K562 (cell line): ENCODE measurements around the gene GSKIP. TPM values are rescaled to one million over a fixed set of nuclear protein-coding genes. Genes with fewer than 3 reads are reported as not detected.

ENCODE experiments used
- ATAC-seq: fragments of 200-7000 bp; cut with Tn5 transposase; 3 replicates; pipeline ENCODE4 v1.9.1; 2020; ENCODE audit warnings: moderate library complexity
- BruUV-seq: library from RNA; stranded (reverse); fragments of 400-500 nt; replicated peaks from 2 replicates; lab custom pipeline; 2021; lab: Mats Ljungman, UMichigan
- CTCF ChIA-PET: fragments of 300-600 bp; formaldehyde crosslinking; extraction: SDS; loops from one replicate; lab custom pipeline; 2021; ENCODE audit warnings: low intra/inter-chr PET ratio; lab: Yijun Ruan, JAX
- POLR2A ChIA-PET: fragments of 300-600, 350-650 bp; sonication (Branson Sonifier 250); formaldehyde crosslinking; extraction: SDS; loops from one replicate; lab custom pipeline; 2021; ENCODE audit warnings: antibody characterized with exemption, inconsistent platforms; lab: Yijun Ruan, JAX
- DNase-seq, 4 experiments: peaks; one replicate each; pipeline versions ENCODE4 v3.0.0 to v3.0.0-alpha.2; 2011 to 2018; ENCODE audit warnings: low spot score in 3 of 4, mixed read lengths in 3 of 4; ENCODE audit errors: extremely low read depth in 1 of 4
- FAIRE-seq: peaks from 2 replicates; lab custom pipeline; 2011; peaks lifted over from hg19 to GRCh38; lab: Jason Lieb, UNC
- H2AFZ ChIP-seq: 2 replicates; pipeline ENCODE4 v1.6.0; 2011; ENCODE audit warnings: low read depth, low read length, control low read depth, inconsistent platforms
- H3K27ac ChIP-seq: fragments of 200-600 bp; 3 replicates; pipeline ENCODE4 v1.8.0; 2011; ENCODE audit warnings: low read depth, mild to moderate bottlenecking, control low read depth, inconsistent platforms, low read length, moderate library complexity, mixed read lengths; ENCODE audit errors: extremely low read depth
- H3K27me3 ChIP-seq, 2 experiments: fragments of 300-600 bp in 1 of 2; 2 replicates in 1 of 2; 3 replicates in 1 of 2; pipeline versions ENCODE4 v1.6.0 to v1.8.0; 2011; ENCODE audit warnings: inconsistent platforms in 2 of 2, low read length in 2 of 2, mild to moderate bottlenecking in 1 of 2, mixed read lengths in 1 of 2, moderate library complexity in 1 of 2; ENCODE audit not compliant: control insufficient read depth in 2 of 2, insufficient read depth in 2 of 2
- H3K36me3 ChIP-seq: fragments of 300-600 bp; 3 replicates; pipeline ENCODE4 v1.8.0; 2011; ENCODE audit warnings: mild to moderate bottlenecking, low read length, inconsistent platforms; ENCODE audit not compliant: control insufficient read depth, insufficient read depth
- H3K4me1 ChIP-seq, 2 experiments: fragments of 200-600 bp in 1 of 2; replicated peaks in 1 of 2; 2 replicates in 1 of 2; 3 replicates in 1 of 2; pipeline versions ENCODE4 v1.5.1 to v1.8.0; 2011; ENCODE audit warnings: inconsistent platforms in 2 of 2, low read length in 2 of 2, mild to moderate bottlenecking in 1 of 2, mixed read lengths in 1 of 2, moderate library complexity in 1 of 2; ENCODE audit not compliant: control insufficient read depth in 2 of 2, insufficient read depth in 2 of 2
- H3K4me2 ChIP-seq: 2 replicates; pipeline ENCODE4 v1.6.1; 2011; ENCODE audit warnings: low read length, control low read depth, inconsistent platforms, mixed read lengths; ENCODE audit not compliant: insufficient read depth
- H3K4me3 ChIP-seq: fragments of 200-600 bp; sonication (generic), shearing (Covaris generic); 2 replicates; pipeline ENCODE4 v1.5.1; 2016; ENCODE audit warnings: control low read depth, inconsistent platforms
- H3K79me2 ChIP-seq: fragments of 200-600 bp; 3 replicates; pipeline ENCODE4 v1.8.0; 2011; ENCODE audit warnings: low read length, inconsistent platforms; ENCODE audit not compliant: control insufficient read depth, insufficient read depth
- H3K9ac ChIP-seq, 2 experiments: 2 replicates each; pipeline versions ENCODE4 v1.6.0 to v1.6.1; 2011; ENCODE audit warnings: low read depth in 2 of 2, low read length in 2 of 2, control low read depth in 1 of 2, inconsistent platforms in 1 of 2, mild to moderate bottlenecking in 1 of 2, mixed read lengths in 1 of 2; ENCODE audit not compliant: insufficient read depth in 1 of 2
- H3K9me1 ChIP-seq: one replicate; pipeline ENCODE4 v1.6.0; 2011; ENCODE audit warnings: inconsistent platforms, mild to moderate bottlenecking, low read length, moderate library complexity; ENCODE audit not compliant: control insufficient read depth, insufficient read depth
- H3K9me3 ChIP-seq: replicated peaks from 2 replicates; pipeline ENCODE4 v1.5.1; 2011; ENCODE audit warnings: low read depth, low read length, inconsistent platforms; ENCODE audit not compliant: control insufficient read depth, insufficient read depth
- H4K20me1 ChIP-seq: replicated peaks from 2 replicates; pipeline ENCODE4 v1.6.1; 2011; ENCODE audit warnings: low read length, inconsistent platforms, mixed read lengths; ENCODE audit not compliant: control insufficient read depth, insufficient read depth
- ARID1B ChIP-seq: fragments of 450-650 bp; IDR thresholded peaks from 2 replicates; pipeline ENCODE4 v1.6.1; 2016; ENCODE audit warnings: antibody characterized with exemption, mild to moderate bottlenecking, inconsistent platforms
- CBFA2T3 ChIP-seq: fragments of 450-650 bp; IDR thresholded peaks from 2 replicates; pipeline ENCODE4 v1.6.1; 2017
- ELF4 ChIP-seq: fragments of 450-650 bp; formaldehyde crosslinking; IDR thresholded peaks from 2 replicates; pipeline ENCODE4 v1.4.0; 2022; ENCODE audit warnings: missing genetic modification characterization
- EP300 ChIP-seq: IDR thresholded peaks from 2 replicates; pipeline ENCODE4 v1.6.1; 2012; ENCODE audit warnings: low read length, improper control_type of control experiment
- KDM1A ChIP-seq, 2 experiments: fragments of 450-650 bp; IDR thresholded peaks; 2 replicates each; pipeline ENCODE4 v1.6.1; 2016; ENCODE audit warnings: mild to moderate bottlenecking in 2 of 2
- RCOR1 ChIP-seq, 2 experiments: IDR thresholded peaks; 2 replicates each; pipeline ENCODE4 v1.6.1; 2012; ENCODE audit warnings: low read depth in 2 of 2, low read length in 2 of 2, borderline replicate concordance in 1 of 2, improper control_type of control experiment in 1 of 2
- TAL1 ChIP-seq: fragments of 450-650 bp; IDR thresholded peaks from 2 replicates; pipeline ENCODE4 v1.6.1; 2016; ENCODE audit warnings: mild to moderate bottlenecking
- TCF3 ChIP-seq: sonication (generic); formaldehyde crosslinking; IDR thresholded peaks from 2 replicates; pipeline ENCODE4 v1.4.0; 2020; ENCODE audit warnings: mild to moderate bottlenecking, missing genetic modification reagents
- TRIM28 ChIP-seq: fragments of 450-650 bp; IDR thresholded peaks from 2 replicates; pipeline ENCODE4 v1.6.1; 2017
- VEZF1 ChIP-seq: fragments of 200-800 bp; sonication (Bioruptor generic); IDR thresholded peaks from 2 replicates; pipeline ENCODE4 v1.6.1; 2017; ENCODE audit warnings: missing genetic modification characterization, missing compliant biosample characterization
- WGBS: fragments of 100-300 bp; shearing (Covaris generic); methylation state at CpG from one replicate; pipeline ENCODE4 v1.1.6; 2016; ENCODE audit warnings: low coverage, mixed read lengths; ENCODE audit not compliant: insufficient coverage; ENCODE audit errors: missing lambda C conversion rate; 5-methylcytosine and 5-hydroxymethylcytosine counted together
- in situ Hi-C: fragments of 300-500 bp; cut with MboI; formaldehyde crosslinking; loops from 4 replicates; pipeline ENCODE4 v1.15.0; 2018; ENCODE audit warnings: inconsistent platforms, mixed read lengths
- intact Hi-C: fragments of 100-400 bp; cut with micrococcal nuclease; formaldehyde crosslinking; loops from 2 replicates; pipeline ENCODE4 v1.14.2; 2022
- polyA plus RNA-seq, 8 experiments: library from polyadenylated mRNA; depleted of rRNA in 4 of 8; stranded (reverse) in 5 of 8; unstranded in 3 of 8; fragments of >200 nt; fragmentation: Nextera tagmentation in 2 of 8; fragmentation: Illumina TruSeq in 1 of 8; extraction: Ambion mirVana in 2 of 8; extraction: Trizol in 1 of 8; gene quantifications; 2 replicates each; pipeline versions ENCODE4 v1.2.1 to v1.2.3, GENCODE V29; 2011 to 2014; ENCODE audit warnings: inconsistent platforms in 1 of 8, missing spikeins in 1 of 8
- total RNA-seq, 7 experiments: library from RNA; depleted of rRNA in 6 of 7; stranded (reverse); fragments of >200 nt in 6 of 7; fragmentation: Illumina TruSeq in 2 of 7; extraction: Trizol in 2 of 7; gene quantifications; 2 replicates each; pipeline versions ENCODE4 v1.2.1 to v1.2.3, GENCODE V29; 2011 to 2021; ENCODE audit warnings: low replicate concordance in 1 of 7

Gene GSKIP
- total and polyA plus RNA-seq, 9 of the 15 experiments (the other 6 are each of a cell fraction or from before 2014, with no cell fraction given), result 12.9 to 58.9 (median 22.2) TPM

- DNase-seq (peak; percentile 17 to 37 (median 24)), ATAC-seq (peak; percentile 74), FAIRE-seq (no peak)
- Histone ChIP-seq H3K79me2 (no peaks in the 10 kb centered on the region), H3K27me3 (peaks cover 0 to 1% of the 10 kb centered on the region in 2 experiments; a peak in 1 of 5 replicates), H3K36me3 (no peaks in the 10 kb centered on the region), H3K9me3 (no peaks in the 10 kb centered on the region), H3K4me2 (no peak overlapping the region), H3K9ac (0 out of 4 replicates have a peak overlapping the region, but pooled peaks of 1 of the 2 experiments have one; percentile 32), H4K20me1 (no peaks in the 10 kb centered on the region), H3K27ac (no peak overlapping the region), H2AFZ (peak overlapping the region; percentile 53), H3K9me1 (no peaks in the 10 kb centered on the region), H3K4me3 (no peak overlapping the region), H3K4me1 (peaks cover 12 to 13% of the 10 kb centered on the region in 2 experiments; a peak in 3 of 5 replicates)
- in situ Hi-C loops (loop anchor here (25.0 kb wide), 1 partner anchor 846 kb away; no protein-coding TSS in a partner anchor), intact Hi-C loops (loop anchor here (5.0 kb wide), 1 partner anchor 46 kb away; the partner anchor contains the start of genes ATG2B and GSKIP)
- 29% methylated on average over 3 of the region's 3 CpGs for WGBS
- POLR2A ChIA-PET, result no interaction called here
- CTCF ChIA-PET, result no interaction called here
- no TSS peak for BruUV-seq
- TF ChIP-seq CBFA2T3, result peak; percentile 50
- peak; percentile 7; the same call in 1 of the 2 replicates for TF ChIP-seq TAL1
- 0 out of 4 replicates have a peak, but pooled peaks of 1 of the 2 experiments have one; percentile 8 for TF ChIP-seq RCOR1 (IDR thresholded peaks at IDR 0.05; ENCODE audit: borderline replicate concordance in 1 of 2, low read depth in 2 of 2, low read length in 2 of 2)
- peak; percentile 38; the same call in 1 of the 2 replicates for TF ChIP-seq ARID1B
- TF ChIP-seq ELF4 (CRISPR knock-in tag), result no peak
- TF ChIP-seq KDM1A (IDR thresholded peaks at IDR 0.05), result 0 out of 4 replicates have a peak, but pooled peaks of 1 of the 2 experiments have one; percentile 8
- TF ChIP-seq VEZF1 (CRISPR knock-in tag), result peak; percentile 23; the same call in 1 of the 2 replicates
- TF ChIP-seq EP300, result peak; percentile 31; the same call in 1 of the 2 replicates
- peak; percentile 35; the same call in 1 of the 2 replicates for TF ChIP-seq TCF3 (CRISPR knock-in tag)
- no peak for TF ChIP-seq TRIM28
Measured at GRCh38 chr14:96407935-96408570, 44.7 kb downstream of the GSKIP start.
